ENCODE measurements around the gene CCDC154. TPM values are rescaled to one million over a fixed set of nuclear protein-coding genes. Genes with fewer than 3 reads are reported as not detected.

Gene CCDC154
- total RNA-seq, 2 donors from 2014 or later: 0.68 to 1.1 TPM

- DNase-seq: no peak
- no peak for ATAC-seq
- intact Hi-C loops (cut with DNase I): no loop called here
Observed at GRCh38 chr16:1458336-1458976, 14.1 kb upstream of the CCDC154 start.

DNA sequence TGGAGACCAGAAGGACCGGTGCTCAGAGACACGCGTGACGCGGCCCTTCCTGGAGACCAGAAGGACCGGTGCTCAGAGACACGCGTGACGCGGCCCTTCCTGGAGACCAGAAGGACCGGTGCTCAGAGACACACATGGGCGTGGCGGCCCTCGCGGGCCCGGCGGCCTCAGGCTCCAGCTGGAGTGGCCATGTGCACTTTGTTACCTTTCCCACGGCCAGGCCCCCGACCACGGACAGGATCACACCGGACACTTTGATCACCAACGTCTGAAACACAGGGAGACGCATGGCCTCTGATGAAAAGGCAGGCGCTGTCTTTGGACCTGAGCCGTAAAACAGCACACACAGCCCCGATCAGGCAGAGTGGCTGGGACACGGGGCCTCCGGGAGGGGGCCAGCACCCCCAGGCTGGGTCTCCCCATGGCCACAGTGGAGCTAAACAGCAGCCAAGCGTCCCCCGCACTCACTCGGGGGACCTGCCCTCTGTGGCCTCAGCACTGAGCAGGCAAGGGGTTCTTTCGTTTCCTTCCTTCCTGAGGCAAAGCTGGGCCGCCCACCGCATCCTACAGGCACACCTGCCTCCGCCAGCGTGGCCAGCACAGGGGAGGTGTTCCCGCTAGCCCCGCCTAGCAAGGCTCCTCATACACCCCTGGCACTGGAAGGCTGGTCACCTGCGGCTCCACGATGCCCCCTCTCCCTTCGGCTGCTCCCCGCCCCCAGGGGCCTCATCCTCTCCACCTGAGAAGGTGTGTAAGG, 13.3 kb upstream of the CCDC154 start:
- intact Hi-C loops (cut with DNase I): no loop called here
- ATAC-seq (no peak), DNase-seq (no peak)

- ATAC-seq: no peak
Observed at GRCh38 chr16:1456951-1457350, 12.6 kb upstream of the CCDC154 start.

GRCh38 chr16:1455190-1456171, 11.1 kb upstream of the CCDC154 start:
- intact Hi-C loops (cut with DNase I): no loop called here
- DNase-seq (no peak), ATAC-seq (no peak)

More at GRCh38 chr16:1456951-1457350, 12.6 kb upstream of the CCDC154 start:
- intact Hi-C loops (cut with DNase I): no loop called here
- no peak for DNase-seq

GRCh38 chr16:1454561-1454960, 10.2 kb upstream of the CCDC154 start:
- intact Hi-C loops (cut with DNase I): no loop called here
- no peak for ATAC-seq
- DNase-seq: no peak

GRCh38 chr16:1453316-1453715, 9.0 kb upstream of the CCDC154 start:
- ATAC-seq (no peak), DNase-seq (no peak)

DNA sequence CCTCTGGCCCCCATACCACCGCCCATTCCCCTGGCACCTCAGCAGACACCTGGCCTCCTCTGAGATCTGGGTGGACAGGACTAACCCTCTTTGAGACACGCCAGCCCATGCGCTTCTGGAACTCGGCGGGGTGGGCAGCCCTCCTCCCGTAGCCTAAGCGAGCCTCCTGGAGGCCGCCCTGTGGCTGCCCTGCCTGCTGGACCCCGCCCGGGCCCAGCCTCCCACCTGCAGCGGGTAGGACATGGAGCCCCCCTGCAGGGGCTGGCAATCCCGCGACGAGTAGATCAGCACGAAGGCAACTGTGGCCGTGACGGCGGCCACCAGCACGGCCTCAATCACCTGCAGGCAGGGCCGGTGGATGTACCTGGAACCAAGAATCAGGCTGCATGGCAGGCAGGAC, 8.2 kb upstream of the CCDC154 start:
- intact Hi-C loops (cut with DNase I): no loop called here
- ATAC-seq (no peak), DNase-seq (no peak)

More at GRCh38 chr16:1453316-1453715, 9.0 kb upstream of the CCDC154 start:
- intact Hi-C loops (cut with DNase I): no loop called here

DNA sequence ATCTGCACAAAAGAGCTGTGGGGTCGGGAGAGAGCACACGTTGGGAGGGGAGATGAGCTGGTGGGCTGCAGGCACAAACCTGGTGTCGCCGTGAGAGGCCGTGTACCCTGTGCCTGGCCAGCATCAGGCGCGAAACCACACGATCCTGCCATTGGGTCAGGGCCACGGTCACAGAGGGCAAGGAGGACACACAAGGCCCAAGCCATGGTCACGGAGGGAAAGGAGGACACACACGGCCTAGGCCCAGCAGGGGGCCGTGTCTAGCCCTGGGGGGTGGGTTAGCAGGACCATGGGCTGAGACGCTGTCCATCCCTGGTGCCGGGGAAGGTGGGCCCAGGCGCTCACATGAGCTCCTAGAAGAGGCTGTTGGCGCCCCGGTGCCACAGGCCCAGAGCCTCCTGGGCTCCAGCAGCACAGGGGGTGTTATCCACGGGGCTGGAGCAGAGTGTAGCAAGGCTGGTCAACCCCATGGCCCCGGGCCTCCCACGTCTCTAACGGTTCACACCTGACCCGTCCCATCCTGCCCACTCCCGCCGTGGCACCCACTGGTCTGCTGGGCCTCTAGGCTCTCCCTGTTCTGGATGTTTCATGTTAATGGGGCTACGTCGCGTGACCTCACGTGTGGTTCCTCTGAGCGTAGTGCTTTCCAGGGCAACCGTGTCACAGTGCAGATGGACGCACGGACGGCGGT, 7.5 kb upstream of the CCDC154 start:
- no peak for ATAC-seq

GRCh38 chr16:1450841-1451240, 6.5 kb upstream of the CCDC154 start:
- DNase-seq: no peak
- intact Hi-C loops (cut with DNase I): no loop called here
- no peak for ATAC-seq

More for the DNA sequence above, 7.5 kb upstream of the CCDC154 start:
- no peak for DNase-seq
- intact Hi-C loops (cut with DNase I): no loop called here

- DNase-seq (no peak), ATAC-seq (no peak)
- intact Hi-C loops (cut with DNase I): no loop called here
Observed at GRCh38 chr16:1450218-1450617, 5.9 kb upstream of the CCDC154 start.

DNA sequence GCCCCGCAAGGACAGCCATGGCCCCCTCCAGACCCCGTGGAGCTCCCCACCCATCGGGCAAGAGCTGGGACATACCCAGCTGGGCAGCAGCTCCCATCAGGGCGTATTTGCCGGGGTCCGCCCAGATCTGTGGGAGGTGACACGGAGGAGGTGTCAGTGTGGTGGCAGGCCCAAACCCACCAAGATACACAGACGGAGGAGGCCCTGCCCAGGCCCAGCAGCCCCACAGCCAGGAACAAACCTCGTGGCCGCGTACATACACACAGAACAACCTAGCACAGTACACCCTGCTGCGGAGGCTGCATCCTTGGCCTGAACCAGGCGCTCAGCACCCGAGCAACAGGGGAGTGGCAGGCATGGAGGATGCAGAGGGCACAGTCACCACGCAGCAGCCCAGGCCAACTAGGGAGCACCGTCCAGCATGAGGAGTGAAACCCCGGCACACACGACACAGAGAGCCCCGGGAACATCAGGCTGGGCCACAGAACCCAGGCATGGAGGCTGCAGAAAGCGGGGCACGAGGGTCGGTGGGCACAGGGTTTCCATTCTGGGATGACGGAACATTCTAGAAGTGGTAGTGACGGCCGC, 4.9 kb upstream of the CCDC154 start:
- no peak for ATAC-seq
- intact Hi-C loops (cut with DNase I): no loop called here

DNA sequence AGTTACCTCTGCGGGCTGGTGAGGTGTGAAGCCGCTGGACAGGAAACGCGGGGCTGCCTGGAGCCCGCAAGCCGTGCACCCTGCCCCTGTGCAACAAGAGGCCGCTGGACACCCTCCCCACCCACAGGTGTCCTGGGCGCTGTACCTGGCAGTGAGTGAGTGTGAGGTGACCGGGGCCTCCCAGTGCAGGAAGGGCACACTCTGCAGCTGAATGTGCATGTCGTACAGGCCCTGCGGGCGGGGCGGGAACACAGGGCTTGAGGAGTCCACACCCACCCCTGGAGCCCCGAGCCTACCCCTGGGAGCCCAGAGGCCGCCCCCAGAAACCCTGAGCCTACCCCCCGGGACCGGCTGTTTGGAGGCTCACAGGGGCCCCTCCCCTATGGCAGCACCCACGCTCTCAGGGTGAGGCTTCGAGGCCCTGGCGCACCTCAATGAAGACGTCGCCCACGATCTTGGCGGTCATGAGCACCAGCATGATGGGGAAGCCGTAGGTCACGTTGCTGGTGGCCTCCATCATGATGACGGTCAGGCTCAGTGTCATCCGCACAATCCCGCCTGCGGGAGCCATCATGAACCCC, 4.3 kb upstream of the CCDC154 start:
- no peak for ATAC-seq
- intact Hi-C loops (cut with DNase I): no loop called here
- DNase-seq: no peak

More for the DNA sequence above, 4.9 kb upstream of the CCDC154 start:
- no peak for DNase-seq

DNA sequence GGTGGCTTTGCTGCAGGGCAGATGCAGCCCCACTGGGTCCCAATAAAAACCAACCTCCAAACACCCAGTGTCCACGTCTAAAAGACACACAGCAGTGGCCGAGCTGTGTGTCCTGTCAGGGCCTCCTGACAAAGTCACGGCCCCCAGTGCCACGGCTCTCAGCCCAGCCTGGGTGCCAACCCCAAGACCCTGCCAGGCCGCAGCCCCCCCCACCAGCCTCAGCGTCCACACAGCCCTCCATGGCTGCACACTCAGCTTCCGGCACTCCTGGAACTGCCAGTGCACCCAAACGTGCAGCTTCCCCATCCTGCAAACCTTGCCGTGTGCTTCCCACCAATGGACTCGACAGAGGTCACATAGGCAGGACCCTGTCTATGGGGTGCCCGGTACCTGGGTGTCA, 3.6 kb upstream of the CCDC154 start:
- intact Hi-C loops (cut with DNase I): no loop called here
- ATAC-seq: no peak
- no peak for DNase-seq

GRCh38 chr16:1446296-1447080, 2.1 kb upstream of the CCDC154 start:
- no peak for ATAC-seq
- intact Hi-C loops (cut with DNase I): no loop called here
- DNase-seq: no peak

DNA sequence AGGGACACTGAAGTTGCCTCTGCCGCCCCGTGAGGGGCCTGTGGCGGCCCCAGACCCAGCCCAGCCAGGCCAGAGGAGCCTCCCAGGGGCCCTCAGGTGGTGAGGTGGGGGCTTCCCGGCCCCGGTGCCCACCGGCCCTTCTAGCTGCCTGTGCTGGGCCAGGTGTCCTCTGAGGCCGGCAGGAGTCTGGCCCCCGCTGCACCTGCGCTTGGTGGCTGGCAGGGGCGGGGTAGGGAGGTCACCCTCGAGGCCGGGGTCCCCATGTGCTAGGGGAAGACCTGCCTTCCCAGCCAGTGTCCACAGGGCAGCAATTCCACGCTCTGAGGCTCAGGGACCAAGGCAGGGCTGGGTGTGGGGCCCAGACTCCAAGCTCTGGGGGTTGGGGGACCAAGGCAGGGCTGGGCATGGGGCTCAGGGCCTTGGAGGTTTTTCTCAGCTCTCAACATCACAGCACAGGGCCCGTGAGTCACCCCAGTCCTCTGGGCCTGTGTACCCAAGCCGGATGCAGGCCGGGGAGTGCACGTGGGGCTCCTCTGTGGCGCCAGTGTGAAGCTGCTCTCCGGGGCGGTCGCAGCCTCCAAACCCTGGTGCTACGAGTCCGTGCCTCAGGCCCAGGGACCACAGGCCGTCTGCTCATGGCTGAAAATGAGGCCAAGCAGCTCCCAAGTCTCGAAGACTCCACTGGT, 1.3 kb upstream of the CCDC154 start:
- DNase-seq (no peak), ATAC-seq (no peak)
- intact Hi-C loops (cut with DNase I): no loop called here

DNA sequence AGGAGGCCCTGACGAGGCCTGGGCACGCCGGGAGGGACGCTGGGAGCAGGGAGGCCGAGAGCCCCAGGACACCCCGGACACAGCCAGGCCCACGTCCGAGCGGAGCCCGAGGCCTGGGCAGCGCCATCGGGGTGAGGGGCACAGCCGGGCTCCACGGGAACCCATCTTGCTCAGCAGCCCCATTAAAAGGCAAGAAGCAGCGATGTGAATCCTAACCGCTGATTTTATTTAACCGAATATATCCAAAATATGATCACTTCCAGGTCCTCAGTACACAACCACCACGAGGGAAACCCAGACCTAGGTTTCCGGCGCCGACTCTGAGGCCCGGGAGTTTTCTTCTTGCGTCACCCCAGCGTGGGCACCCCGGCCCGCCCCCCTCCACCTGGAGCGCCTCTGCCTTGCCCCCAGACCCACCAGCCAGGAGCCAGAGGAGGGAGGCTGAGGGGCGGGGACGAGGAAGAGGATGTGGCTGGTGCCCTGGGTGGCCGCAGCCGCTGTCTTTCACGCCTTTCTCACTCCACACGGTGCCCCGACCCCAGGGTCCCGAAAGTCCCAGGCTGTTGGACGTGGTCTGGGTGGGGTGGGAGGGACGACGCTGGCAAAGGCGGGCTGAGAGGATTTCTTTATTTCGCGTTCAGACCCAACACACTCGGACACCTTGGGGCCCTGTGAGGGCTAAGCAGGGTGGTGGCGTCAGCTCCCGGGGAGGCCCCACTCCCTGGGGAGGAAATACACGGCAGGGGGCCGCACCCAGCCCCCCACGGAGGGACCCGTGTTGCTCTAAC, 568 bp upstream of the CCDC154 start:
- intact Hi-C loops (cut with DNase I): no loop called here
- DNase-seq (no peak), ATAC-seq (no peak)
